ENCODE results near the gene STEAP1B.
A peak's percentile ranks its signal among the peaks of the same experiment; 100 is the strongest.

The STEAP1B gene

GRCh38 chr7:22397981-22398380, 102.0 kb downstream of the STEAP1B start:
- peak; percentile 20 for DNase-seq

GRCh38 chr7:22395222-22395621, 104.8 kb downstream of the STEAP1B start:
- no peak for DNase-seq

DNA sequence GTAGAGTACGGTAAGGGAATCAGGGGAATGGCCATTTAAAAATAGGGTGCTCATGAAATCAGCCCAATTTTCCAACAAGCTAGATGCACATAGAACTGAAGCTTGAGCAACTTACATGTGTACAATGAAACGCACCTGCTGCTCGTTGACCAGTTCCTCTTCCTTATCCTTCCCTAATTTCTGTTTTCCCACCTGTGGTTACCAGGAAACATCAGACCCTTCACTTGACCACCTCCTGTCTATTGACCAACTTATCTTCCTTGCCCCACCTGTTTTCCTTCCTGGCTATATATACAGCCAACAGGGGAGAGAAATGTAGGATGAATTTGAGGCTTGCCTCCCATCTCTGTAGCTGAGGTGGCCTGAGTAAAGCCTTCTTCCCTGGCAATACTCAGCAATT, 105.2 kb downstream of the STEAP1B start:
- DNase-seq = no peak

DNA sequence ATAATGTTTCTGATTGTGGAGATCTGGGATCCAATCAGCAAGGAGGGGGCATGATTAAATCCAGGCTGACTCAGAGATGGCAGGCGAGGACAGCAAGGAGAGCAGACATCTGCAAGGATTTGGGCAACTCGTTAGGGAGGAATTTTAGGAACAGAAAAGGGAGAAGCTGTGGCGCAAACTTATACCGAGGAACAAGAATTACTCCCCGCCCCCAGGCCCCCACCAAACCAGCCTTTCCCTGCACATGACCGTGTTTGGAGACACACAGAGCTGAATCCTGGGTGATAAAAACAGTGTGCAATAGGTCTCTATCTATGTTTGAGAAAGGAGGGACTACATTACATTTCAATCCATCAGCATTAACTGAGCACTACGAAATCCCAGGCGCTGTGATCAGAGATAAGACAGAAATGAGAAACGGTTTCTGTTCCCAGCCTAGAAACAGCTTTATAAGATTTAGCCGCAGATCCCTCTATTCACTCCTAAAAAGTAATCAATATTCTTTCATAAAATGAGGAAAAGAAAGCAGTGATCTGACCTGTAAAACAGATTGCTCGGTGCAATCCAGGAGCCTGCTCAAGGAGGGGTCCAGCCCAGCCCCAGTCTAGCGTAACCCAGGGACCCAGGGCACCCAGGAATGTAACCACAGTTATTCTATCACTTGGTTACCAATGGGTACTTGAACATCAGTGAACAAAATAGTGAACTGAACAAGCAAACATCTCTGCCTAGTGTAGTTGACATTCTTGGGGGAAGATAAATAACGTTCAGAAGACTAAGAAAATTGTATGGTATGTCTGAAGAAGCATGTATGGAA, 105.9 kb downstream of the STEAP1B start:
- DNase-seq = peak; percentile 18

DNA sequence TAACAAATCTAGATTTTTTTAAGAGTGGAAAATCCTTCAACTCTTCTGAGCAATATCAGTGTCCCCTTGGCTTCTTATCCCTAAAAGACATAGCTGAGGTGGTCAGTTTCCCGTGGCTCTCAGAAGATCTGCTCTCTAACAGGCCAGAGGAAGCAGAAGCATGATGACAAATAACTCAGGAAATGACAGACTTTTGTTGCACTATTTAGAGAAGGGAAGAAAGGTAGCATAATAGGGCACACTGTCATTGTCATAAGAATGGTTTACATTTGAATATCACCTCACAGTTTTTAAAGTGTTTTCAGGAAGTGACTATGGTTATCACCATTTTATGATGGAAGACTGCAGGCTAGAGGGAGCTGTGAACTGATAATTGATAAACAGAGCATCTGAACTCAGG, 109.5 kb downstream of the STEAP1B start:
- DNase-seq = no peak

DNA sequence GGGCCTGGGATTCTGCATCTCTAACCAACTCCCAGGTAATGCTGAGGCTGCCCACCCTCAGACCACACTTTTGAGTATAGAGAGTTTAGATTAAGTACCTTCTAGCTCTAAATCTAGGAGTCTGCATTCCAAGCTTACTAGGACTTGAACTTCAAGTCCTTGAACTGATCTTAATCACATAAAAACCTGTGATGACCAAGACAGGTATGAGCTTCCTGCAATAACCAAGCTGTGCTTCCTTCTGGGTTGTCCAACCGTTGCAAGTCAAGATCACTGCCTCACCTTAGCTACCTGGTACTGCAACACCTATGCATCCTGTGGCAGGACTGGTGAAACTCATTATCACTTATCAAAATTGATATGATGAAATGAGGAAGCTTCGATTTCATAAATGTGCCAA, 110.1 kb downstream of the STEAP1B start:
- no peak for DNase-seq

GRCh38 chr7:22387583-22387982, 112.4 kb downstream of the STEAP1B start:
- peak; percentile 24 for DNase-seq

DNA sequence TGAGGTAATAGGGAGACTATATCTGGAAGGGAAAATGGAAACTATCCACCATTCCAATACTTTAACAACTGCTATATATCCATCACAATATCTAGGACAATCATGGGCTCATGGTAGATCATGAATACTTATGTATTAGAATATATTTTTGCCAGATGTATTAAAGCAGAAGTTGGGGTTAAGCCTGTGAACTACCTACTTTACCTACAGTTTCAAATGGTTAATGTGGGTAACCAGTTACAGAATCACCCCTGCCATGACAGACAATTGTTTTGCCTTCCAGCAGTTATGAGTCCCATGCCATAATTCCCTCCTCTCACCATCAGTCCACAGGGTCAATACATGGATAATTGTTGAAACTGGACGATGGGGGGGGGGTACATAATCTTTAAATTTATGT, 113.1 kb downstream of the STEAP1B start:
- DNase-seq = no peak

- DNase-seq = no peak
Measured at GRCh38 chr7:22386206-22386858, 113.7 kb downstream of the STEAP1B start.

- no peak for DNase-seq
Measured at GRCh38 chr7:22385326-22385725, 114.7 kb downstream of the STEAP1B start.

GRCh38 chr7:22380333-22380732, 119.7 kb downstream of the STEAP1B start:
- DNase-seq = no peak

GRCh38 chr7:22378199-22378980, 121.6 kb downstream of the STEAP1B start:
- no peak for DNase-seq

GRCh38 chr7:22377703-22378102, 122.3 kb downstream of the STEAP1B start:
- no peak for DNase-seq

DNA sequence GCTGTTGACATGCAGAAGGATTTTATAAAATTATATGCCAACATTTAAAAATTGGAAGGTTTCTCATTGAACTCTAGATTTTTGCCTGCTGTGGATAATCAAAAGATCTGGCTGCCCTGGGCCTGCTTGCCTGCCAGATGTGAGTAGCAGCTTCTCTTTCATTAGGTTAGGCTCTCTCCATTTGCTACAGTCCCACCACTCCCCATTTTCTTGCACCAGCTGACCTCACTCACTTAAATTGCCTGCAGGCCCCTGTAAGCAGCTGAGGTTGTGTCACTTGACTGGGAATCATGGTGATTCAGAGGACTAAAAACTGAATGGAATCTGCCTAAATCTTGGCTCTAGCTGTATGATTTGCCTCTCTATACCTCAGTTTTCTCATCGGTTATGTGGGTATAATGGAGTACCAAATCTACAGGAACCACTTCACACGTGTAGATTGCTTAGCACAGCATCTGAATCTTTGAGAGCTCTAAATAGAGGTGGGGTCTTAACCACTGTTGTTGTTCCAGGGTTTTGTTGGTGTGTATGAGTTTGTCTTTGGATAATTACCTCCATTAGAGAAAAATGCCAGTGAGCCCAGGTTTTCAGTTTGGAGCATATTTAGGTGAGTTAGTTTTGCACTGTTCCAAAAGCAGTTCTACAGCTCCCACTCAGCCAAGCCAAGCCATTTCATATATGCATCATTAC, 124.5 kb downstream of the STEAP1B start:
- peak; percentile 45 for DNase-seq

GRCh38 chr7:22373911-22374310, 126.1 kb downstream of the STEAP1B start:
- no peak for DNase-seq

DNA sequence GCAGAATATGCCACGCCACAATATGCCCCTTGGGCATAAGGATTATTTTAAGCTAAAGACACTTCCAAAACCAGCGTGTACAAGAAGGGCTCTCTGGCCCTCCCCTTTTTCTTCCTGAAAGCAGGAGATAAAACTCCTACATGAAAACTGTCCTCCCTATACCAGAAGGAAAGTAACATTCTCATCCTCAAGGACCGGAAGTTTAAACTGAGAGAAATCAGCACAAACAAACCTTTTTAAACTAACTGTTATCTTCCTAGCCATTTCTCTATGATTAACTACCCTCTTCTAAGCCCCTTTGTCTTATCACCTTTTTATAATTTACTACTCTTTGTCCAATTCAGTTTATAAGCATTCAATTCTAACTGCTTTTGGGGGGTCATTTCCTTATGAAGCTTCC, 126.6 kb downstream of the STEAP1B start:
- no peak for DNase-seq

DNA sequence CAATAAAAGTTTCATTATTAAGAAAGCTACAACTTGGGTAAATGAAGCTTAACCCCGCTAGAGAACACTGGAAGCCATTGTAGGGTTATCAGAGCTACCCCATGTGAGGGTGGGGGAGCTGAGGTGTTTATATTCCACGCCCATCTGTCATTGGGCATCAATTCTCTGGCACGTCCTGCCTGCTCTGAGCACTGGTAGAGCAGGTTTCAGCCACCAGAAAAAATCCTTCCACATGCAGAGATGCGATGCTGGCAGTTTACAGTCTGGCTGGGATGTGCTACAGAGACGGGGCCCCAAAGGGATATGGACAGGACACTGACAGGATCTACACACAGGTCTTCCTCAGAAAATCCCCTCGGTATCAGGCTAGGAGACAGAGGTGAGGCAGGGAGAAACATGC, 127.1 kb downstream of the STEAP1B start:
- no peak for DNase-seq

DNA sequence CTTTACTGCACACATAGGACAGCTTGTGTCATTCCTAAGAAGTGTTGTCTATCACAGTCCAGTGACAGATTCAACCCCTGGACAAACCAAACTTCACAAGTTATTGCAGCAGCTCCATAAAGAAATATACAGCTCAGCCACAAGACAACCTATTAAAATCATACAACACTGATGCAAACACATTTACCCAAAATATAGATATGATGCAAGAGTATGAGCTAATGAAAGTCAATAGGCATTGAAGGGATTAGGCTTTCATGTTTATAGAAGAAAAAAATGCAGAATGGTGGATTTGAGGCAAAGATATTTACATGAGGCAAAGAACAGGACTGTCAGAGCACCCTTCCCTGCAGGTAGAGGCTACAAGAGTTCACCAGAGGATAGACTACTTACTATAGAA, 128.1 kb downstream of the STEAP1B start:
- no peak for DNase-seq
